ENCODE measurements around the gene POLH. TPM values are rescaled to one million over a fixed set of nuclear protein-coding genes. Genes with fewer than 3 reads are reported as not detected.

The POLH gene
- total and polyA plus RNA-seq, 10 of the 15 experiments (the other 5 are each of a cell fraction or from before 2014, with no cell fraction given), result 5.5 to 33.6 (median 18.6) TPM

DNA sequence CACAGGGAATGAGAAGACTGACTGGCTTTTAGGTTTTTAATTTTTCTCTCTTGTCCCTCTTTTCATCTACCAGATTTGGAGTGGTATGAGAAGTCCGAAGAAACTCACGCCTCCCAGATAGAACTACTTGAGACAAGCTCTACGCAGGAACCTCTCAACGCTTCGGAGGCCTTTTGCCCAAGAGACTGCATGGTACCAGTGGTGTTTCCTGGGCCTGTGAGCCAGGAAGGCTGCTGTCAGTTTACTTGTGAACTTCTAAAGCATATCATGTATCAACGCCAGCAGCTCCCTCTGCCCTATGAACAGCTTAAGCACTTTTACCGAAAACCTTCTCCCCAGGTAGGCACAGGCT, 60.3 kb downstream of the POLH start:
- TSS peak; percentile 80 for BruUV-seq (replicated peaks)
- FAIRE-seq (no peak), DNase-seq (ENCODE audit: low read depth, low spot score) (no peak), ATAC-seq (peak; percentile 45)
- H3K4me1 ChIP-seq (ENCODE audit: control insufficient read depth, insufficient read depth, low read length), result peaks cover 5% of the 10 kb centered on the region
- in situ Hi-C loops (cut with MboI) (no loop called here), intact Hi-C loops (cut with micrococcal nuclease; ENCODE audit: unreplicated experiment) (no loop called here)
- ChIA-PET SMC1A (ENCODE audit: uncharacterized antibody, unreplicated experiment) (interaction anchor here (0.8 to 1.6 kb wide), 4 partner anchors 9 to 78 kb away, joined by 3 to 7 read pairs (median 3); no protein-coding TSS in a partner anchor), POLR2A (interaction anchor here (1.1 to 2.1 kb wide), 4 partner anchors 9 to 59 kb away, joined by 3 to 8 read pairs (median 5); partner anchors contain the start of genes MRPS18A and RSPH9), RAD21 (ENCODE audit: unreplicated experiment) (interaction anchor here (1.0 to 2.4 kb wide), 2 partner anchors 31 to 69 kb away, joined by 3 to 8 read pairs; no protein-coding TSS in a partner anchor), CTCF (interaction anchor here (0.8 to 1.8 kb wide), 7 partner anchors 26 to 443 kb away, joined by 3 to 8 read pairs (median 5); no protein-coding TSS in a partner anchor)
- peak overlapping the region; percentile 75 for H3K4me2 ChIP-seq (ENCODE audit: control insufficient read depth, insufficient read depth)
- 2% methylated on average over 7 of the region's 7 CpGs for WGBS (ENCODE audit: insufficient coverage, insufficient replicate concordance, low lambda C conversion rate, missing lambda C conversion rate)
- peak overlapping the region; percentile 95; the same call in 1 of the 2 replicates for H2AFZ ChIP-seq (ENCODE audit: control insufficient read depth, low read depth, low read length)
- H3K27me3 ChIP-seq (replicated peaks in 1 of 2; ENCODE audit: control insufficient read depth in 2 of 2, insufficient read depth in 2 of 2, low read length in 1 of 2), result no peaks in the 10 kb centered on the region
- H3K9ac ChIP-seq (ENCODE audit: control insufficient read depth, insufficient read depth, low read length), result peak overlapping the region; percentile 93
- H3K9me3 ChIP-seq (replicated peaks; ENCODE audit: control insufficient read depth, insufficient read depth, low read length), result no peaks in the 10 kb centered on the region
- H3K36me3 ChIP-seq (ENCODE audit: control insufficient read depth in 2 of 2, insufficient read depth in 2 of 2, low read length in 1 of 2), result peaks cover 6 to 7% of the 10 kb centered on the region in 2 experiments
- peaks cover 30% of the 10 kb centered on the region for H3K79me2 ChIP-seq (ENCODE audit: control insufficient read depth, insufficient read depth, low read length)
- H4K20me1 ChIP-seq (ENCODE audit: control insufficient read depth, insufficient read depth), result no peaks in the 10 kb centered on the region
- H3K27ac ChIP-seq (ENCODE audit: control insufficient read depth, insufficient read depth), result peak overlapping the region; percentile 87
- peak overlapping the region; percentile 100 for H3K4me3 ChIP-seq
- TF ChIP-seq, protein P1, sequence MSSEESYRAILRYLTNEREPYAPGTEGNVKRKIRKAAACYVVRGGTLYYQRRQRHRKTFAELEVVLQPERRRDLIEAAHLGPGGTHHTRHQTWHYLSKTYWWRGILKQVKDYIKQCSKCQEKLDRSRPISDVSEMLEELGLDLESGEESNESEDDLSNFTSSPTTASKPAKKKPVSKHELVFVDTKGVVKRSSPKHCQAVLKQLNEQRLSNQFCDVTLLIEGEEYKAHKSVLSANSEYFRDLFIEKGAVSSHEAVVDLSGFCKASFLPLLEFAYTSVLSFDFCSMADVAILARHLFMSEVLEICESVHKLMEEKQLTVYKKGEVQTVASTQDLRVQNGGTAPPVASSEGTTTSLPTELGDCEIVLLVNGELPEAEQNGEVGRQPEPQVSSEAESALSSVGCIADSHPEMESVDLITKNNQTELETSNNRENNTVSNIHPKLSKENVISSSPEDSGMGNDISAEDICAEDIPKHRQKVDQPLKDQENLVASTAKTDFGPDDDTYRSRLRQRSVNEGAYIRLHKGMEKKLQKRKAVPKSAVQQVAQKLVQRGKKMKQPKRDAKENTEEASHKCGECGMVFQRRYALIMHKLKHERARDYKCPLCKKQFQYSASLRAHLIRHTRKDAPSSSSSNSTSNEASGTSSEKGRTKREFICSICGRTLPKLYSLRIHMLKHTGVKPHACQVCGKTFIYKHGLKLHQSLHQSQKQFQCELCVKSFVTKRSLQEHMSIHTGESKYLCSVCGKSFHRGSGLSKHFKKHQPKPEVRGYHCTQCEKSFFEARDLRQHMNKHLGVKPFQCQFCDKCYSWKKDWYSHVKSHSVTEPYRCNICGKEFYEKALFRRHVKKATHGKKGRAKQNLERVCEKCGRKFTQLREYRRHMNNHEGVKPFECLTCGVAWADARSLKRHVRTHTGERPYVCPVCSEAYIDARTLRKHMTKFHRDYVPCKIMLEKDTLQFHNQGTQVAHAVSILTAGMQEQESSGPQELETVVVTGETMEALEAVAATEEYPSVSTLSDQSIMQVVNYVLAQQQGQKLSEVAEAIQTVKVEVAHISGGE (CRISPR knock-in tag; IDR thresholded peaks at IDR 0.05), result no peak
- TF ChIP-seq ATF7 (IDR thresholded peaks at IDR 0.05; ENCODE audit: low read depth), result no peak
- no peak for TF ChIP-seq IRF4 (IDR thresholded peaks at IDR 0.05; ENCODE audit: low read depth, low read length)
- TF ChIP-seq, protein P2, sequence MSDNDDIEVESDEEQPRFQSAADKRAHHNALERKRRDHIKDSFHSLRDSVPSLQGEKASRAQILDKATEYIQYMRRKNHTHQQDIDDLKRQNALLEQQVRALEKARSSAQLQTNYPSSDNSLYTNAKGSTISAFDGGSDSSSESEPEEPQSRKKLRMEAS (IDR thresholded peaks at IDR 0.05; ENCODE audit: low read depth, low read length), result no peak
- no peak for TF ChIP-seq JUND (IDR thresholded peaks at IDR 0.05; ENCODE audit: low read depth, low read length)
- no peak for TF ChIP-seq RUNX3 (IDR thresholded peaks at IDR 0.05; ENCODE audit: low read length)
- TF ChIP-seq, protein P3, sequence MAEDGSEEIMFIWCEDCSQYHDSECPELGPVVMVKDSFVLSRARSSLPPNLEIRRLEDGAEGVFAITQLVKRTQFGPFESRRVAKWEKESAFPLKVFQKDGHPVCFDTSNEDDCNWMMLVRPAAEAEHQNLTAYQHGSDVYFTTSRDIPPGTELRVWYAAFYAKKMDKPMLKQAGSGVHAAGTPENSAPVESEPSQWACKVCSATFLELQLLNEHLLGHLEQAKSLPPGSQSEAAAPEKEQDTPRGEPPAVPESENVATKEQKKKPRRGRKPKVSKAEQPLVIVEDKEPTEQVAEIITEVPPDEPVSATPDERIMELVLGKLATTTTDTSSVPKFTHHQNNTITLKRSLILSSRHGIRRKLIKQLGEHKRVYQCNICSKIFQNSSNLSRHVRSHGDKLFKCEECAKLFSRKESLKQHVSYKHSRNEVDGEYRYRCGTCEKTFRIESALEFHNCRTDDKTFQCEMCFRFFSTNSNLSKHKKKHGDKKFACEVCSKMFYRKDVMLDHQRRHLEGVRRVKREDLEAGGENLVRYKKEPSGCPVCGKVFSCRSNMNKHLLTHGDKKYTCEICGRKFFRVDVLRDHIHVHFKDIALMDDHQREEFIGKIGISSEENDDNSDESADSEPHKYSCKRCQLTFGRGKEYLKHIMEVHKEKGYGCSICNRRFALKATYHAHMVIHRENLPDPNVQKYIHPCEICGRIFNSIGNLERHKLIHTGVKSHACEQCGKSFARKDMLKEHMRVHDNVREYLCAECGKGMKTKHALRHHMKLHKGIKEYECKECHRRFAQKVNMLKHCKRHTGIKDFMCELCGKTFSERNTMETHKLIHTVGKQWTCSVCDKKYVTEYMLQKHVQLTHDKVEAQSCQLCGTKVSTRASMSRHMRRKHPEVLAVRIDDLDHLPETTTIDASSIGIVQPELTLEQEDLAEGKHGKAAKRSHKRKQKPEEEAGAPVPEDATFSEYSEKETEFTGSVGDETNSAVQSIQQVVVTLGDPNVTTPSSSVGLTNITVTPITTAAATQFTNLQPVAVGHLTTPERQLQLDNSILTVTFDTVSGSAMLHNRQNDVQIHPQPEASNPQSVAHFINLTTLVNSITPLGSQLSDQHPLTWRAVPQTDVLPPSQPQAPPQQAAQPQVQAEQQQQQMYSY (CRISPR knock-in tag; IDR thresholded peaks at IDR 0.05), result no peak
- no peak for TF ChIP-seq MTA2 (IDR thresholded peaks at IDR 0.05; ENCODE audit: low read depth)
- TF ChIP-seq, protein P4, sequence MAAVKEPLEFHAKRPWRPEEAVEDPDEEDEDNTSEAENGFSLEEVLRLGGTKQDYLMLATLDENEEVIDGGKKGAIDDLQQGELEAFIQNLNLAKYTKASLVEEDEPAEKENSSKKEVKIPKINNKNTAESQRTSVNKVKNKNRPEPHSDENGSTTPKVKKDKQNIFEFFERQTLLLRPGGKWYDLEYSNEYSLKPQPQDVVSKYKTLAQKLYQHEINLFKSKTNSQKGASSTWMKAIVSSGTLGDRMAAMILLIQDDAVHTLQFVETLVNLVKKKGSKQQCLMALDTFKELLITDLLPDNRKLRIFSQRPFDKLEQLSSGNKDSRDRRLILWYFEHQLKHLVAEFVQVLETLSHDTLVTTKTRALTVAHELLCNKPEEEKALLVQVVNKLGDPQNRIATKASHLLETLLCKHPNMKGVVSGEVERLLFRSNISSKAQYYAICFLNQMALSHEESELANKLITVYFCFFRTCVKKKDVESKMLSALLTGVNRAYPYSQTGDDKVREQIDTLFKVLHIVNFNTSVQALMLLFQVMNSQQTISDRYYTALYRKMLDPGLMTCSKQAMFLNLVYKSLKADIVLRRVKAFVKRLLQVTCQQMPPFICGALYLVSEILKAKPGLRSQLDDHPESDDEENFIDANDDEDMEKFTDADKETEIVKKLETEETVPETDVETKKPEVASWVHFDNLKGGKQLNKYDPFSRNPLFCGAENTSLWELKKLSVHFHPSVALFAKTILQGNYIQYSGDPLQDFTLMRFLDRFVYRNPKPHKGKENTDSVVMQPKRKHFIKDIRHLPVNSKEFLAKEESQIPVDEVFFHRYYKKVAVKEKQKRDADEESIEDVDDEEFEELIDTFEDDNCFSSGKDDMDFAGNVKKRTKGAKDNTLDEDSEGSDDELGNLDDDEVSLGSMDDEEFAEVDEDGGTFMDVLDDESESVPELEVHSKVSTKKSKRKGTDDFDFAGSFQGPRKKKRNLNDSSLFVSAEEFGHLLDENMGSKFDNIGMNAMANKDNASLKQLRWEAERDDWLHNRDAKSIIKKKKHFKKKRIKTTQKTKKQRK (IDR thresholded peaks at IDR 0.05; ENCODE audit: low read depth, low read length), result no peak
- TF ChIP-seq, protein P5, sequence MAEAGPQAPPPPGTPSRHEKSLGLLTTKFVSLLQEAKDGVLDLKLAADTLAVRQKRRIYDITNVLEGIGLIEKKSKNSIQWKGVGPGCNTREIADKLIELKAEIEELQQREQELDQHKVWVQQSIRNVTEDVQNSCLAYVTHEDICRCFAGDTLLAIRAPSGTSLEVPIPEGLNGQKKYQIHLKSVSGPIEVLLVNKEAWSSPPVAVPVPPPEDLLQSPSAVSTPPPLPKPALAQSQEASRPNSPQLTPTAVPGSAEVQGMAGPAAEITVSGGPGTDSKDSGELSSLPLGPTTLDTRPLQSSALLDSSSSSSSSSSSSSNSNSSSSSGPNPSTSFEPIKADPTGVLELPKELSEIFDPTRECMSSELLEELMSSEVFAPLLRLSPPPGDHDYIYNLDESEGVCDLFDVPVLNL (IDR thresholded peaks at IDR 0.05; ENCODE audit: low read depth, low read length), result no peak
- TF ChIP-seq EP300 (IDR thresholded peaks at IDR 0.05; ENCODE audit: borderline replicate concordance in 1 of 2, control insufficient read depth in 1 of 2, low read depth in 2 of 2, low read length in 2 of 2), result no peak
